ENCODE measurements around the gene IFFO2.
A peak's percentile ranks its signal among the peaks of the same experiment; 100 is the strongest.

Gene IFFO2

GRCh38 chr1:18956193-18957135 is at the start of gene IFFO2:
TSS of gene IFFO2 (minus strand) at chr1:18956676. CDS start at chr1:18956332, 344 bp downstream.
- peak; percentile 67 for DNase-seq

DNA sequence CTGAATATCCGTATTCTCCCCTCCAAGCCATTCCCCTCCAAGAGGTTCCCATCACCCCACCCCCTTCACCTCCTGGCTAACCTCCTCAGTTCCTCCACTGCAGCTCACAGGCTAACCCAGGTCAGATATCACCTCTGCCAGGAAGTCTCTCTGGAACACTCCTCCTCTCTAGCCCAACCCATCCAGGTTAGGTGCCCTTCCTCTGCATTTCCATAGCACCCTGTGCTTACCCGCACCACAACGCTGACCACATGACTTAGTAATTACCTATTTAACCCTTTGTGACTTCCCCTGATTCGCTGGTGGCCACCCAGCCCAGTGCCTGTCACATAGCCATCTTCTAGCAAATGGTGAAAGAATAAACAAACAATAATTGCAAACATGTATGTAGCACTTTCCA is 49.5 kb upstream of the IFFO2 start:
- no peak for DNase-seq

DNA sequence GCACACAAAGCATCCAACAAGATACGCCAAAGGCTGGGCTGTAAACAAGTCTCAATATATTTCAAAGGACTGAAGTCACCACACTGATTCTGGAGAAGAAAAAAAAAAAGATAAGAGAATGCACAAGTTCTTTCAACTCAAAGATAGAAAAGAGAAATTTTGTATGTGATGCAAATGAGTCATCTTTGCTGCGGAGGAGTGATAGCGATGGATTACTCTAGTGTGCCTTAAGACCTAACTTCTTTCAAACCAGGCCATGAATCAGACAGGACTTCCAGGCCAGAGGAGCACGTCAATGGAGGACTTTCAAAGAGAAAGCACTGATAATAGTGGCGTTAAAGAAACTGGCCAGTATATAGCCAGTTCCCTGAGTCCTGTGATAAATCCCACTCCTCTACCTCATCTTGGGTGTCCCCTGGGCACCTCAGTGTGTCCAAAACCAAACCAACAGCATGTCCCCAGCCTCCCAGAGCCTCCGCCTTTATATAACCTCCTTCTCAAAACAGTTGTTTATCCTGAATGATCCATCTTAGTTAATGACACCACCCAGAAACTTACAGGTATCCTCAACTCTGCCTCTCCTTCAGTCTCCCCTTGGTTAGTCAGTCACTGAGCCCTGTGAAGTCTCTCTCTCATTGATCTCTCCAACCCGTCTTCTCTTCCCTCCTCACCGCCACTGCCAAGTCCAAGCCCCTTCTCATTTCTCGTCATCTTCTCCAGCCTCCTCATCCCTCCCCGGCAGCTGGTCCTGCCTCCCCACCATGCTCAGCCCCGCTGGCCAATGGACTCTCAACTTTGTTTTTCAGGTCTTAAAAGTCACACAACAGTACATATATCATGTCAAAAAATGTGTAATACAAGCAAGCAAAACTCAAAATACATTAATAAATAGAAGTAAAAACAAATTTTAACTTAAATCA is 47.2 kb upstream of the IFFO2 start:
- no peak for DNase-seq

- no peak for DNase-seq
Observed at GRCh38 chr1:19000065-19000464, 43.6 kb upstream of the IFFO2 start.

GRCh38 chr1:18999359-18999758 is 42.9 kb upstream of the IFFO2 start:
- no peak for DNase-seq

DNA sequence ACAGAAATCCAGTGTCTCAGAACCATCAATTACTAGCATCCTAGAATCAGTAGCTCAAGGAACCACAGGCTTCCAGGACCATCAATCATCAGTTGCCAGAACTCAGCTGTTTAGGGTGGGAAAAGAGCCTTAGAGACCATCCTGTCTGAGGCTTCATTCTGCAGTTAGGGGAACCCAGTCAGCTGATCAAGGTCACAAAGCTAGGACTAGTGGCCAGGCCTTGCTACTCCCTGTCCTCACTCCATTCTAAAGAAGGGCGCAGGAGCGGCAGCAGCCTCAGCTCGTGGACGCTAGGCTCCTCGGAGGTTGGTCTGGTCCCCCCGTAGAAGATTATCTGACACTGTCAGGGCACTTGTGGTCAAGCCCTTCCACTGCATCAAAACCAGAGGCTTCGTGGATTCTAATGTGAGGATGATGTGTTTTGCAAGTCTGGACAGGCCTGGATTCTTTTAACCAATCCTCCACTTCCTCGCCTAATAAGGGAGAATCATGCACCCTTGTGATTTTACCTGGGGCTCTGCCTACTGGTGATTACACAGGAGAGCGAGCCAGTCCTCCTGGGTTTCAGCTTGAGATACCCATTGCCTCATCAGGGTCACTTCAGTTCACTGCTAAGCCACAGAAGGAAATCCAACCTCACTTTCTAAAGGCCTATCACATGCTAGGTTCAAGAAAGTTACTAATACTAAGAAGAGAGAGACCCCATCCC is 41.7 kb upstream of the IFFO2 start:
- DNase-seq: no peak

- DNase-seq: no peak
Observed at GRCh38 chr1:18997508-18997907, 41.0 kb upstream of the IFFO2 start.

DNA sequence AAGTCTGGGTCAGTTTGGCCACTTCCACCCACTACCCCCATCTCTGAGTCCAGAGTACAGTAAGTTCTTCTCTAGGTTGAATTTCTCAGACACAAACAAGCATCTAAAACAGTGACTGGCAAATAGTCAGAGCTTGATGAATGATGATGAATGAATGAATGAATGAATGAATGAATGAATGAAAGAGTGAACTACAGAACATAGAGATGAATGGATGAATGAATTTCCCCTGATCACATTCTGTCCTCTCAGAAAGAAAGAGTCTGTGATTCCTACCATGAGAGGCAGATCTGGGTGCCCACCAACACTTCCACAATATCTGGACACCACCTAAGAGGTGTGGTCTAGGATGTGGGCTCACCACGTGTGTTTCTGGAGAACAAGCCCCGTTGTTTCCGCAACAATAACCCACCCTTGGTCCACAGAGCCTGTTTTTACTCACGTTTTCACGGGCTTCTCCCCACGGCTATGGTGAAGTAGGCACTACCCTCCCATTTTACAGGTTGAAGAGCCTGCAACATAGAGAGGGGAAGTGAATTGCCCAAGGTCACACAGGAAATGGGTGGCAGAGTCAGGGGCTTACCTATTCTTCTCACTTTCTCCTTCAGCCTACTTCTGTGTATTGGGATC is 40.2 kb upstream of the IFFO2 start:
- DNase-seq: no peak

DNA sequence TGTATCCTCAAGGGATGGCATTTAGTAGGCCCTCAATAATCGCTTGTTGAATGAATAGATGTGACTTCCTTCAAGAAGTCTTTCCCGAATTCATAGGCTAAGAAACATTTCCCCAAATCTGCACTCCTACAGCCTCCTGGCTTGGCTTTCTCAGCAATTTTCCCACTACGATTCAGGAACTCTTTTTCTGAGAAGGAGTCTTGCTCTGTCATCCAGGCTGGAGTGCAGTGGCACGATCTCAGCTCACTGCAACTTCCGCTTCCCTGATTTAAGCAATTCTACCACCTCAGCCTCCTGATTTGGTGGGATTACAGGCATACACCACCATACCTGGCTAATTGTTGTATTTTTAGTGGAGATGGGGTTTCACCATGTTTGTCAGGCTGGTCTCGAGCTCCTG is 37.9 kb upstream of the IFFO2 start:
- no peak for DNase-seq

DNA sequence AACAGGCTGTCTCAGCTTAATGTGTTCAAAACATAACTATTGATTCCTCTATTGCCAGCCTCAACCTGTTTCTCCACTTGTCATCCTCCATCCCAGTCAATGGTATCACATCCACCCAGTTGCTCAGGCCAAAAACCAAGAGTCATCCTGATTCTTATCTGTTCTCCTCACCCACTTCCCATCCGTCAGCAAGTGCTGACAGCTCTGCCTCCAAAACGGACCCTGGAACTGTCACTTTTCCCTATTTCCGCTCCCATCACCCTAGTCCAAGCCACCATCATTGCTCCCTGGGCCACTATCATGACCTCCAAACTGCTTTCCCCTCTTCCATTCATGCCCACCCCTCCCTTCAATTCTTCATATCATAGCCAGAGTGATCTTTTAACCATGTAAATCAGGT is 36.2 kb upstream of the IFFO2 start:
- no peak for DNase-seq

DNA sequence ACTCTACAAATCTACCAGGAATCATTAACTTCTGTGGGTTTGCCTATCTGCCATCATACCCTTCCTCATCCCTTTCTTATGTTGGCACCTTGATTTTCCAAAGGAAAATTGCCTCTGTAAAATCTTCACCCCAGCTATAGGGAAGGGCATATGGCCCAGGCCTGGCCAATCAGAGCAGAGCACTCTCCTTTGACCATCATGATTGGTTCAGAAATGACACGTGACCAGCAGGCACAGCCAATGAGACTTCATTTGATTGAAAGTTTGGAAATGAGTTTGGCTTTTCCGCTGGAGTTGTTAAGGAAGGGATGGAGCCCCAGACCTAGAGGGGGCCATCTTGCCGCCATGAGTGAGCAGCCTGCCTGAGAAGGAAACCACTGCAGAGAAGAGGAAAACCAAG is 35.1 kb upstream of the IFFO2 start:
- DNase-seq: no peak

DNA sequence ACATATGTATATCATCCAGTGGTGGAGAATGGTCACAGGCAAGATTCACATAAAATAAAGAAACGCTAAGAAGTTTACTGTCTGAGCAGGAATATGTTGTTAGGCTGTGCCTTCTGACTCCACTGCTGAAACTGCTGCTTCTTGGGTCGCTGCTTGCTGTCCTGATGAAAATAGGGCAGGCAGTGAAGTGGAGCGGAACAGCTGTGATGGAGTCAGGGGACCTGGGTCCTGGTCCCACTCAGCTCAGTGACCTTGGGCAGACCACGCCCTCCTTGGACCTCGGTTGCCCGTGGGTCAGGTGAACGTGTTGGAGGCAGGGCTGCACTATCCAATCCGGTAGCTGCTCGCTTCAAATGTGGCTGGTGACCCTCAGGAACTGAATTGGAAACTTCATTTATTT is 33.4 kb upstream of the IFFO2 start:
- no peak for DNase-seq

DNA sequence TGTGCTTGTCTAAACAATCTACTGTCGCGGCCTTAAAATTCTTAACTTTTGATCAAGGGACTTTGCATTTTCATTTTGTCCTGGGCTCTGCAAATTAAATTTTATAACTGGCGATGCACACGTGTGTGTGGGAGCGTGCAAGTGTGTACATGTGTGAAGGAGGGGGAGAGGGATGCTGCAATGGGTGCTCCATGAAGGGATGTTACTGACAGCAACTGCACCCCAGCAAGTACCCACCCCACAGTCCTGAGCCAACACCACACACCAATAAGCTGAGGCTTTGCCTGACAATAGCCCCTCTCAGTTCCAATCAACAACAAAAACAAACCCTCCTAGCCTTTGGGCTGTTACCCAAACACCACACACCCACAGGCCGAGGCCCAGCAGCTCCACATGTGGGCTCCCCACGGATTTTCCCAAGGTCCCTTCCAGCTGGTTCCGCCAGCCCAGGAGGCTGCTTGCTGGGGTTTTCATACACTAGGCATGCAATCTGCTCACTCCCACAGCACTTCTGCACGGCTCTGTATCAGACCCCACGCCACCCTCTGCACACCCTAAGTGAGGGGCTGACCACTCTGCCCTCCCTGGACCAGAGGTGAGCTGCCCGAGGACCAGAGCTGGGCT is 32.8 kb upstream of the IFFO2 start:
- no peak for DNase-seq

- no peak for DNase-seq
Observed at GRCh38 chr1:18981242-18981641, 24.8 kb upstream of the IFFO2 start.

- DNase-seq: no peak
Observed at GRCh38 chr1:18978706-18979105, 22.2 kb upstream of the IFFO2 start.

GRCh38 chr1:18977428-18977827 is 21.0 kb upstream of the IFFO2 start:
- no peak for DNase-seq

DNA sequence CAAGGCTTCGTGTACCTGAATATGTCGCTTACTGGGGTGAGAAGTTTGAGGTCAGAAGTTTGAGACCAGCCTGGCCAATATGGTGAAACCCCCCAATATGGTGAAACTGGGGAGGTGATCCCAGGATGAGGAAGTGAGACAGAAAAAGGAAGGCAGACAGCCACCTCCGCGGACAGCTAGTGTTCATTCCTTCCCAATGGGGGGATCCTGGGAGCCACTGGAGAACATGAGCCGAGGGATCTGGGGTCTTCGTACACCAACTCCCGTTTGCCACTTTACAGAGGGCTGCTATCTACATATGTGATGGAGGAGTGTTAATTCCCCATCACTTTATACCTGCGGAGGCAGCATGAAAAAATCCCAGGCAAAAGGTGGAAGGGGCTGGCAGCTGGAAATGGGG is 19.6 kb upstream of the IFFO2 start:
- no peak for DNase-seq

DNA sequence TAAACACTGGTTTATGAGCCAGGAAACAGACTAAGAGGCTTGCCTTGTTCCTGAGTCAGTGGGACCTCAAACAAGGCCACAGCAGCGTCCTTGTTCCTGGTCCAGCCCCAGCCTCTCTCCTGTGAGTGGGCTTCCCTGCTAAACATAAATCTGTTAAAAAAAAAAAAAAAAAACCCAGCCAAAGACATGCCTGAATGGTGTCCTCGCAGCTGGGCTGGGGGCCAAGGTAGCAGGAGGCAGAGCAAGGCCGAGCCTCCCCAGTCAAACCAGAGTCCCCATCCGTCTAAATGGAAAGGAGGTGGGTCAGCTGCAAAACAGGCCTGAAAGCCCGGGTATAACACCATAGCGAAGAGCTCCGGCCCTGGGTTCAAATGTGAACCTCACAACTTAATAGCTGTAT is 18.1 kb upstream of the IFFO2 start:
- no peak for DNase-seq

DNA sequence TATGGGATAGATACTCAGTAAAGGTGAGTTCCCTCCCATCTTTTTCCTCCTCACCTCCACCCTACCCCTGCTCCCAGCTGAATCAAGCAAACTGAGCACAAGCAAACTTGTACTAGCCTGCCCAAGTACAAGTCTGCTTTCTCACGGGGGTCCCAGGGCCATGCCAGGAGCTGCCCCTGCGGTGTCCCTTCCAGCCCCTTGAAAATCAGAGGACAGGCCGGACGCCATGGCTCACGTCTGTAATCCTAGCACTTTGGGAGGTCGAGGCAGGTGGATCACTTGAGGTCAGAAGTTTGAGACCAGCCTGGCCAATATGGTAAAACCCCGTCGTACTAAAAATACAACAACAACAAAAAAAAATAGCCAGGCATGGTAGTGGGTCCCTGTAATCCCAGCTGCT is 17.5 kb upstream of the IFFO2 start:
- DNase-seq: no peak

GRCh38 chr1:18973446-18973955 is 17.0 kb upstream of the IFFO2 start:
- DNase-seq: no peak

DNA sequence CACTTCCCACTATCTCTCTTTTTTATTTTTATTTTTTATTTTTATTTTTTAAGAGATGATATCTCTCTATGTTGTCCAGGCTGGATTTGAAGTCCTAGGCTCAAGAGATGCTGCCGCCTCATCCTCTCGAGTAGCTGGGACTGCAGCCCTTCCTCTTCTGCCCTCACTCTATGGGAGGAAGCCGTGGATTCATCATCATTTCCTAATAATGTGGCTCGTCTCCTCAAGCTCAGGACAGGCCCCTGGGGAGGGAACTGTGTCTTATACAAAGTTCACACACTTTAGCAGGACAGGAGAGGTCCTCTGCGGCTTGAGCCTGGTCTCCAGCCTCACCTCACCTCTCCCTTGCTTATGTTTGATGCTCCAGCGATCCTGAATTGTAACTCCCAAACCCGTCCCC is 16.5 kb upstream of the IFFO2 start:
- no peak for DNase-seq

DNA sequence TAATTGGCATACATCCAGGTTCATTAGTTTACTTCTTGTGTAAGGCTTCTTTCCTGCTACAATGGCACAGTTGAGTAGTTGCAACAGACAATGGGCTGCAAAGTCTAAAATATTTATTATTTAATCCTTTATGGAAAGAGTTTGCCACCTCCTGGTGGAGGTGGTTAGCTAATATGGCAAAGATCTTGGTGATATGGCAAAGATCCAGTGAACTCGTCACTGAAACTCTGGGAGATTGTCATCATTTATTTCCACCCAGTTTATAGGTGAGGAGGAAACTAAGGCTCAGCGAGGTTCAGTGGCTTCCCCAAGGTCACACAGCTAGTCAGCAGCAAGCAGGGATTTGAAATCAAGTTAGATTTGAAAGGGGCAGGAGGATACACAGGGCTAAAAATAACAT is 16.1 kb upstream of the IFFO2 start:
- no peak for DNase-seq

All from NCI-H526 treated with DMSO at 0.1 percent for 48 hours (cell line).